Measurements from ENCODE around the gene SCFD2.

The SCFD2 gene

GRCh38 chr4:53014881-53015280 lies 351.0 kb downstream of the SCFD2 start:
- Histone ChIP-seq H3K9me3 (ENCODE audit: insufficient read depth, low read length) (no peaks in the 10 kb centered on the region), H3K4me3 (ENCODE audit: low read length) (no peak overlapping the region), H3K27me3 (ENCODE audit: low read depth, low read length) (no peaks in the 10 kb centered on the region), H3K36me3 (replicated peaks; ENCODE audit: low read depth, low read length) (no peaks in the 10 kb centered on the region), H3K4me1 (ENCODE audit: low read length) (peaks cover 4% of the 10 kb centered on the region), H2AFZ (ENCODE audit: low read depth, low read length) (no peak overlapping the region), H3K9ac (ENCODE audit: low read length) (no peak overlapping the region), H3K4me2 (ENCODE audit: low read length) (no peak overlapping the region), H3K27ac (ENCODE audit: low read length) (no peak overlapping the region), H4K20me1 (ENCODE audit: insufficient read depth, low read length) (no peaks in the 10 kb centered on the region), H3K79me2 (ENCODE audit: low read length) (no peaks in the 10 kb centered on the region)
- no peak for TF ChIP-seq EZH2phosphoT487 (IDR thresholded peaks at IDR 0.05; ENCODE audit: low read depth)
- TF ChIP-seq CTCF (IDR thresholded peaks at IDR 0.05; ENCODE audit: low read depth, low read length), result no peak

- no peak for TF ChIP-seq EZH2phosphoT487 (IDR thresholded peaks at IDR 0.05; ENCODE audit: low read depth)
- TF ChIP-seq CTCF (IDR thresholded peaks at IDR 0.05; ENCODE audit: low read depth, low read length), result no peak
- Histone ChIP-seq H3K4me1 (ENCODE audit: low read length) (peaks cover 8% of the 10 kb centered on the region), H2AFZ (ENCODE audit: low read depth, low read length) (no peak overlapping the region), H3K79me2 (ENCODE audit: low read length) (no peaks in the 10 kb centered on the region), H3K36me3 (replicated peaks; ENCODE audit: low read depth, low read length) (no peaks in the 10 kb centered on the region), H3K9me3 (ENCODE audit: insufficient read depth, low read length) (no peaks in the 10 kb centered on the region), H3K27ac (ENCODE audit: low read length) (no peak overlapping the region), H3K4me2 (ENCODE audit: low read length) (no peak overlapping the region), H4K20me1 (ENCODE audit: insufficient read depth, low read length) (no peaks in the 10 kb centered on the region), H3K4me3 (ENCODE audit: low read length) (no peak overlapping the region), H3K27me3 (ENCODE audit: low read depth, low read length) (no peaks in the 10 kb centered on the region), H3K9ac (ENCODE audit: low read length) (no peak overlapping the region)
These were observed 351.7 kb downstream of the SCFD2 start for GRCh38 chr4:53013873-53014775.

- Histone ChIP-seq H3K4me1 (ENCODE audit: low read length) (peaks cover 8% of the 10 kb centered on the region), H3K4me2 (ENCODE audit: low read length) (no peak overlapping the region), H3K27ac (ENCODE audit: low read length) (no peak overlapping the region), H3K27me3 (ENCODE audit: low read depth, low read length) (no peaks in the 10 kb centered on the region), H3K9me3 (ENCODE audit: insufficient read depth, low read length) (no peaks in the 10 kb centered on the region), H2AFZ (ENCODE audit: low read depth, low read length) (no peak overlapping the region), H3K4me3 (ENCODE audit: low read length) (no peak overlapping the region), H3K9ac (ENCODE audit: low read length) (no peak overlapping the region), H3K36me3 (replicated peaks; ENCODE audit: low read depth, low read length) (no peaks in the 10 kb centered on the region), H3K79me2 (ENCODE audit: low read length) (no peaks in the 10 kb centered on the region), H4K20me1 (ENCODE audit: insufficient read depth, low read length) (no peaks in the 10 kb centered on the region)
- TF ChIP-seq EZH2phosphoT487 (IDR thresholded peaks at IDR 0.05; ENCODE audit: low read depth) (no peak), CTCF (IDR thresholded peaks at IDR 0.05; ENCODE audit: low read depth, low read length) (no peak)
These were observed 353.1 kb downstream of the SCFD2 start for GRCh38 chr4:53012738-53013137.

DNA sequence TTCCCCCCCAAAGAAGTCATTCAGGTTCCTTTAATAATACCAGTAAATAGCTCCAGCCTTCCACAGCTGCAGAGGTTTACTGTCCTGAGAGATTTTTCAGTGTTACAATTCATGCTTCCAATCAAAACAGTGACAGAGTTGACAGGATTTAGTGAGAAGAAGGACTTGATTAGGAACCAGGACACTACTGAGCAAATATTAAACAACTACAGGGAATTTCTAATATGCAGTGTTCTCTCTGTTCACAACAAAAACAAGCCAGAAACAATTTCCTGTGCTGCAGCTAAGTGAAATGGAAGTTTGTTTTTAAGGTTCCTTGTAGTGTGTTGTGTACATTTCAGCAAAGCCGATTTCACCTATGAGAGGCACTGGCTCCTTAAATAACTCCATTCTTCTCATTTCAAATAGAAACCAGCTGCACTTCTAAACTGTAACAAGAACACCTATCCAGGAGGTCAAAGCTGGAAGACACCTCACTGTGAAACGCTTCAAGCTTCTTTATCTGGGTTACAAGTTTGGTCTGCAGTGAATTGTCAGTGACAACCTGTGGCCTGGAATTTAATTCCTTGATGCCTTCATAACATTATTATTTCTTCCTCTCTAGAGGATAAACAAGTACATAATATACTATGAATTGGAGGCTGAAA lies 354.5 kb downstream of the SCFD2 start:
- TF ChIP-seq EZH2phosphoT487 (IDR thresholded peaks at IDR 0.05; ENCODE audit: low read depth), result no peak
- TF ChIP-seq CTCF (IDR thresholded peaks at IDR 0.05; ENCODE audit: low read depth, low read length), result no peak
- H3K9me3 ChIP-seq (ENCODE audit: insufficient read depth, low read length), result no peaks in the 10 kb centered on the region
- no peak overlapping the region for H3K27ac ChIP-seq (ENCODE audit: low read length)
- H3K4me3 ChIP-seq (ENCODE audit: low read length), result no peak overlapping the region
- H3K4me1 ChIP-seq (ENCODE audit: low read length), result peaks cover 8% of the 10 kb centered on the region
- no peak overlapping the region for H3K4me2 ChIP-seq (ENCODE audit: low read length)
- no peaks in the 10 kb centered on the region for H3K79me2 ChIP-seq (ENCODE audit: low read length)
- H4K20me1 ChIP-seq (ENCODE audit: insufficient read depth, low read length), result no peaks in the 10 kb centered on the region
- no peak overlapping the region for H3K9ac ChIP-seq (ENCODE audit: low read length)
- no peaks in the 10 kb centered on the region for H3K36me3 ChIP-seq (replicated peaks; ENCODE audit: low read depth, low read length)
- no peak overlapping the region for H2AFZ ChIP-seq (ENCODE audit: low read depth, low read length)
- no peaks in the 10 kb centered on the region for H3K27me3 ChIP-seq (ENCODE audit: low read depth, low read length)
